ENCODE data around the gene EHF.
A peak's percentile ranks its signal among the peaks of the same experiment; 100 is the strongest.

Gene EHF

DNA sequence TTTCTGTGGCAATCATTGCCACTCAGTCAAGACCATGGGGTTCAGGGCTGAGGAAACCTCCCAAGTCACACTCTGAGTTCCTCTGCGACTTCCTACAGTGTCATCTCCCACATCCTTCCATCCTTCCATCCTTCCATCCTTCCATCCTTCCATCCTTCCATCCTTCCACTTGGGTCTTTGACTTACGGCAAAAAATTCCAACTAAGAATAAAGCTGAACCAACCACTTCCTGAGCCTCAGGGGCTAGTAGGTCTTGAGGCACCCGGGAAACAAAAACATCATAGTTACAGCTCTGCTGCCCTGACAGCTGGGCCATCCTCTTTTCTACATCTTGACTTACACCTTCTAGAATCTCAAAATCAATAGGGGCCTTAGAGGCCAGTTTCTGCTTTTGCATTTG lies 32.1 kb downstream of the EHF start:
- Mint-ChIP-seq H3K4me1 (ENCODE audit: low read depth) (peaks cover 58% of the 10 kb centered on the region), H3K36me3 (ENCODE audit: low read depth) (no peaks in the 10 kb centered on the region), H3K27me3 (peaks cover 62% of the 10 kb centered on the region), H3K27ac (no peak overlapping the region), H3K9me3 (peaks cover 8% of the 10 kb centered on the region), H3K4me3 (no peak overlapping the region)

DNA sequence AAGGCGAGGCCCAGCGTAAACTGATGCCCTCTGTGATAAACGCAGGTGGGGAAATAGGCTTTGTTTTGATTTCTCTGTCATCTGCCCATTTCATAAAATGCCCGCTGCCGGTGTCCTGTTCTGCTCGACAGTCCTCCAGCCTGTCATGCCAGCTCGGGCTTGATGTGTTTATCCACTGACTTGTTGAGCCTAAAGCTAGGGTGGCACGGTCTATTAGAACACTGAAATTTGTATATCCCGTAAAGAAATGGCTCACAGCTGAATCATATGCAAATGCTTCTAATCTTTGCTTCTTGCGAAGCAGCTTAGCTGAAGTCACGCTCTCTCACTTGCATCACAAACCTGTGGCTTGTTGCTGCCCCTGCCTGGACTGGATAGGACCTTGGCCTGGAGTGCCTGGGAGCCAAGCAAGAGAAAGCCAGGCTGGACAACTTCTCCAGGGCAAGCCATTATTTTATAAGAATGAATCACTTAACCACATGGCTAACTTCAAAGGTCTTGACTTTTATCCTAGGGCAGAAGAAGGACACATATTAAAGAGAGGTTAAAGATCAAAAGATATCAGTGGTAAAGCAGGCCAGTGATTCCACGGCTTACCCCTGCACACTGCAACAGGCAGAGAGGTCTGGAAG lies 33.1 kb downstream of the EHF start:
- peaks cover 8% of the 10 kb centered on the region for H3K9me3 Mint-ChIP-seq
- no peaks in the 10 kb centered on the region for H3K36me3 Mint-ChIP-seq (ENCODE audit: low read depth)
- peaks cover 58% of the 10 kb centered on the region for H3K4me1 Mint-ChIP-seq (ENCODE audit: low read depth)
- H3K27me3 Mint-ChIP-seq = peaks cover 70% of the 10 kb centered on the region
- no peak overlapping the region for H3K4me3 Mint-ChIP-seq
- peak overlapping the region; percentile 37 for H3K27ac Mint-ChIP-seq

DNA sequence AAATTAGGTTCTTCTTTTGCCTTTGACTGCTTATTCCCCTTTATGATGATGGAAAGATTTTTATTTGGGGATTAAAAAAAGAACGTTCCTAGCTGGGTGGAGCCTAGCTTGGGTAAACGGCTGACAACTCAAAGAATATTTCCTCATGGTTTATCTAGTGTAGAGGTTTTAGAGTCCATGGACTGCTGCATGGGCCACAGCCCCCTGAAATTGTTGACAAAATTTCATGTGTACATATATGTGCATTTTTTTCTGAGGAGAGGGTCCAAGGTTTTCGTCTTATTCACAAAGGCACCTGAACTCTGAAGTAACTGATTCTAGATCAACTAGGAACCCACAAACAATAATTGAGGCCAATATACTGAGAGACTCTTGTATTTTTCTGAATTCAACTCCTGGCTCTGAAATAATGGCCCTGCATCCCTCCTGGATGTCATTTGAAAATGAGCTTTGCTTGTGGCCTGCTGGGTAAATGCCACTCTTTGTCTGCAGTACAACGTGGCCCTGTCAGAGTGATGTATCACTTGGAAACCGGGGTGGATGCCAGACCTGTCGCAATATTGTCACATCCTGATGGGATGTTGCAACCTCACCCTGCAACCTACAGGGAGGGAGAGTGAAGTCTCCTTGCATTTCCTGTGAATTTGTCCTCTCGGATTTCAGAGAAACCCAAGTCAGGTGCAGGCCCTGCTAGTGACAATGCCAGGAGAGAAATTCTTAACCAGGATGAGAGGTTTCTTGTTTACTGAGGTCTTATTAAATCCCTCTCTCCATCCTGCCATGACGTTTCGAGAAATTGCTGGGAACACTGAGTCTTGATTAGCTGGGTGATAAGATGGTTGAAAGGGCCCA lies 33.8 kb downstream of the EHF start:
- H3K36me3 Mint-ChIP-seq (ENCODE audit: low read depth) = no peaks in the 10 kb centered on the region
- peaks cover 53% of the 10 kb centered on the region for H3K4me1 Mint-ChIP-seq (ENCODE audit: low read depth)
- peaks cover 8% of the 10 kb centered on the region for H3K9me3 Mint-ChIP-seq
- no peak overlapping the region for H3K4me3 Mint-ChIP-seq
- H3K27ac Mint-ChIP-seq = no peak overlapping the region
- peaks cover 69% of the 10 kb centered on the region for H3K27me3 Mint-ChIP-seq

DNA sequence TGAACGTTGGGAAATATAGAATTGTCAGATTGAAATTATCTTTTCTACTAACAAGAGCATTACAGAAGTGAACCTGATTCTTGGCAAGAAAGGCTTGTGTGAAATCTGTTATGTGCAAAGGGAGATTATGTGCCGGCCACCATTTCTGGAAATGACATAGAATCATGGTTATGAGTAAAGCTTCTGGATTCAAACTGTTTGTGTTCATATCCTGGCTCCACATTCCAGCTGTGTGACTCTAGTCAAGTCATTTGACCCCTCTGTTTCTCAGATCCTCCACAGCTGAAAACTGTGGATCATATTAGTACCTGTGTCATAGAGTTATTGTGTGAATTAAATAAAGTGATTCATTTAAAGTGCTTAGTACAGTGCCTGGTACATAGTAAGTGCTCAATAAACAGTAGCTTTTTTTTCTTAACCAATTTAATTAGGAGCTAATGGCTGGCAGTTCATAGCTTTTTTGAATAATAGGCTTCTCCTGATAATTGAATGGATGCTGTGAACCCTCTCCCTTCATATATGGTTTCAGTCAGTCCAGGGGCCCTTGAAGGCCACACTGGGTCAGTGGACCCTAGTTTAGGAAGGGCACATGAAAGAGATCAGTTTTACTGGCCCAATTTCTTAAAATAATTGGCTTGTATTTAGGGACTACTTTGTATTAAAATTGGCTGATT lies 34.6 kb downstream of the EHF start:
- Mint-ChIP-seq H3K36me3 (ENCODE audit: low read depth) (no peaks in the 10 kb centered on the region), H3K4me3 (no peak overlapping the region), H3K9me3 (peaks cover 8% of the 10 kb centered on the region), H3K27me3 (peaks cover 75% of the 10 kb centered on the region), H3K27ac (no peak overlapping the region), H3K4me1 (ENCODE audit: low read depth) (peaks cover 45% of the 10 kb centered on the region)

DNA sequence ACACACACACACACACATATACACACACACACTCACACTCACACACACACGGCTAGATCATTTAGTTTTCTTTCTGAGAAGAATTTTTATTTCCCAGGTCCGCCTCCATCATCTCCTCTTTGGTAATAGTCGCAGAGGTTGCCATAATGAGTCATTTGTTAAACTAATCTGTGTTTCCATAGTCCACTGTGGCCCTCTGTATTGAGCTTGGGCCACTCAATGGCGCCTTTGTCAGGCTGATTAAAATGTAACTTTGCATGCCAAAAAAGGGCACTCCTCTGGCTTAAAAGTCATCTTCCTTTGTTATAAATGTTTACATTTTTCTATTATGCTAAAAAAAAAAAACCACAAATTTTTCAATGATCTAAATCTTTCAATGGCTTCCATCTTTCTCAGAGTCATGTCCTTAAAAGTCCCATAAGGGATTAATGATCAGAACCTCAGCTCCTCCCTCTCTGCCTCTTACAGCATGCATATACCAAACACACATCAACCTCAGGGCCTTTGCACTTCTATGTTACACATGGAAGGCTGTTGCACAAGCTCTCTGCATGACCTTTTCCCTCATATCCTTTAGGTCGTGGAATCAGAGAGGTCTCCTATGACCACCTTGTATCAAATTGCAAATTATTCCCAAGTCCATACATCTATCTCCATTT lies 35.3 kb downstream of the EHF start:
- peaks cover 8% of the 10 kb centered on the region for H3K9me3 Mint-ChIP-seq
- H3K27me3 Mint-ChIP-seq = peaks cover 81% of the 10 kb centered on the region
- no peak overlapping the region for H3K4me3 Mint-ChIP-seq
- no peaks in the 10 kb centered on the region for H3K36me3 Mint-ChIP-seq (ENCODE audit: low read depth)
- peaks cover 38% of the 10 kb centered on the region for H3K4me1 Mint-ChIP-seq (ENCODE audit: low read depth)
- H3K27ac Mint-ChIP-seq = no peak overlapping the region

DNA sequence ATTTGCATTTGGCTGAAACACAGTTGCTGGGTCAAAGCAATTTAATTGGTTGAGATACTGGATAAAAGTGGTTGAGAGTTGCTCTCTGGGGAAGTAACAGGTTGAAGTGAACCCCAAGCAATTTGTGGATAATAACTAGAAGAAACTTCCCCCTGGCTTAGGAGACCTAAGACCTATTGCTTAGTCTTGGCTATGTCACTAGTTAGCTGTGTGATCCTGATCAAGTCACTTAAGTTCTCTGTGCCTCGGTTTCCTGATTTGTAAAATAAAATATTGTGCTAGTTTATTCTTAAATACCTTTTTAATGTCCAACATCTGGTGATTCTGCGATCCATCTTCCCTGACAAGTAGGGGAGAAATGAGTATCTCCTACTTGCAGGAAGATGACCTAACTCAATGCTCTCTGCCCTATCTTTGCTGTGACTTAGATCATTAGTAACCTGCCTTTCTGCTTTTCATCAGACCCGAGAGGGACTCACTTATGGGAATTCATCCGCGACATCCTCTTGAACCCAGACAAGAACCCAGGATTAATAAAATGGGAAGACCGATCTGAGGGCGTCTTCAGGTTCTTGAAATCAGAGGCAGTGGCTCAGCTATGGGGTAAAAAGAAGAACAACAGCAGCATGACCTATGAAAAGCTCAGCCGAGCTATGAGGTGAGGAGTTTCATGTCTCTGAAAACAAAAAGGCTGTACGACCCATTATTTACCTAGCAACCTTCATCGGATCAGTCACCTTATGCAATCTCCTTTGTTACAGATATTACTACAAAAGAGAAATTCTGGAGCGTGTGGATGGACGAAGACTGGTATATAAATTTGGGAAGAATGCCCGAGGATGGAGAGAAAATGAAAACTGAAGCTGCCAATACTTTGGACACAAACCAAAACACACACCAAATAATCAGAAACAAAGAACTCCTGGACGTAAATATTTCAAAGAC lies 37.5 kb downstream of the EHF start:
- Mint-ChIP-seq H3K27ac (no peak overlapping the region), H3K4me3 (no peak overlapping the region), H3K9me3 (peaks cover 8% of the 10 kb centered on the region), H3K4me1 (ENCODE audit: low read depth) (peaks cover 17% of the 10 kb centered on the region), H3K27me3 (peaks cover 82% of the 10 kb centered on the region), H3K36me3 (ENCODE audit: low read depth) (no peaks in the 10 kb centered on the region)

DNA sequence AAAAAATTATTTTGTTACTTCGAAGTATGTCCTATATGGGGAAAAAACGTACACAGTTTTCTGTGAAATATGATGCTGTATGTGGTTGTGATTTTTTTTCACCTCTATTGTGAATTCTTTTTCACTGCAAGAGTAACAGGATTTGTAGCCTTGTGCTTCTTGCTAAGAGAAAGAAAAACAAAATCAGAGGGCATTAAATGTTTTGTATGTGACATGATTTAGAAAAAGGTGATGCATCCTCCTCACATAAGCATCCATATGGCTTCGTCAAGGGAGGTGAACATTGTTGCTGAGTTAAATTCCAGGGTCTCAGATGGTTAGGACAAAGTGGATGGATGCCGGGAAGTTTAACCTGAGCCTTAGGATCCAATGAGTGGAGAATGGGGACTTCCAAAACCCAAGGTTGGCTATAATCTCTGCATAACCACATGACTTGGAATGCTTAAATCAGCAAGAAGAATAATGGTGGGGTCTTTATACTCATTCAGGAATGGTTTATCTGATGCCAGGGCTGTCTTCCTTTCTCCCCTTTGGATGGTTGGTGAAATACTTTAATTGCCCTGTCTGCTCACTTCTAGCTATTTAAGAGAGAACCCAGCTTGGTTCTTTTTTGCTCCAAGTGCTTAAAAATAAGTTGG lies 38.3 kb downstream of the EHF start:
- Mint-ChIP-seq H3K36me3 (ENCODE audit: low read depth) (no peaks in the 10 kb centered on the region), H3K27ac (no peak overlapping the region), H3K9me3 (peaks cover 8% of the 10 kb centered on the region), H3K4me3 (no peak overlapping the region), H3K4me1 (ENCODE audit: low read depth) (peaks cover 8% of the 10 kb centered on the region), H3K27me3 (peaks cover 83% of the 10 kb centered on the region)

DNA sequence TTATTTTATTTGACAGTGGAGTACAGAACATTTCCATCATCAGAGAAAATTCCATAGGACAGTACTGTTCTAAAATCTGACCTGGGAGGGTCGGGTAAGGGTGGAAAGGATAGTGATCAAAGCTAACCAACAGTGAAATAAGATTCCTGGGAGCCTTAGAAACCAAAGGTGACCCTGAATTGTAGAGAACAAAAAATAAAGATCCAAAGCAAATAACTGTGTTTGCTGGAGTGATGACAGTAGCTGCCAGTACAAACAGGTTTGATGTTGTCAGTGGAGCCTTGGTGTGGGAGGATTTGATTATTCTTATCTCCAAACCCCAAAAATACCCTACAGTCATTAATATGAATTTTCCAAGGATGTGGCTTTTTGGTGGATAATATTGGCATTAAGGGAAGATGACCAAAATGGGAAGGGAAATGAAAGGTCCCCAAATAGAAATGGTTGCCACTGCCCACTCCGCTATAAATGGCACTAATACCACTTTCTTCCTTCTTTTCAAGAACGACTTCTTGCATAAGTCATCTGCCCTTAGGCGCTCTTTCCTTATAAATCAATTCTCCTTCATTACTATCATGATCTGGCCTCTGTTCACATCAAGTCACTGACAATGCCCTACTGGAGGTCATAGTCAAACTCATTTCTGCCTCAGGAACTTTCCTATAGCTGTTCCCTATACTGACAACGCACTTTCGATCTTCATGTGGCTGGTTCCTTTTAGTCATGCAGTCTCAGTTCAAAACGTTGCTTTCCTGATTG lies 44.4 kb downstream of the EHF start:
- Mint-ChIP-seq H3K4me3 (no peak overlapping the region), H3K4me1 (ENCODE audit: low read depth) (no peaks in the 10 kb centered on the region), H3K27ac (no peak overlapping the region), H3K27me3 (peaks cover 73% of the 10 kb centered on the region), H3K9me3 (no peaks in the 10 kb centered on the region), H3K36me3 (ENCODE audit: low read depth) (no peaks in the 10 kb centered on the region)

DNA sequence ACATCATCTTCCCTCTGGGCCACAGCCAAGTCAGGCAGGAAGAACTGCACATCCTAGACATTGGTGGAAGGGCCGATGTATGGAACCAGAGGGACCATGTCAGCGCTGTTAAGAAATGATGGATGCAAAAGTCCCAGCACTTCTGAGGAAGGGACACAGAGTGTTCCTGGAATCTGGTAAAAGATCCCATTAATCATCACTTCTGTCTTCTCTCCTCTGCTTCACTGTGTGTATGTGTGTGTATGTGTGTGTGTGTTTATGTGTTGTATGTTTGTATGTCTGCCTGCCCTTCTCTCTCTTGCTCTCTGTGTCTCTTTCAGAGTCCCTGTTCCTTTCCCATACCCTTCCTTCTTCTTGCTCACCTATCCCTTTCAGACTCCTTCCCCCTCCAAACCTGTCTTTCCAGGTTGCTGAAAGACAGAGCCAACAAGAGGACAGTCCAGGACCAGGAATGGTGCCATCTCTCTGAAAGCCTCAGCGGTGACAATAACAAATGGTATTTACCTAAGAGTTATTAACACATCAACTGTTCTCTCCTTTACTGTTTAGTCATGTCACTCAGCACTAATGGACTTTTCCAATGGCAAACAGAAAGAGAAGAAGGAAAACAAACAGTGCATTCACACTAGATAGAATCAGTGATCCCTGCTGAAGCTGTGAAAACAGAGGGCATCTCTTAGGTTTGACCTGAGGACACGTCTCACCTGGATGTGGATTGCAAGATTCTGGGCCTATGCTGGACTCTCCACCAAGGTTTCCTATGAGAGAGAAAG lies 47.1 kb downstream of the EHF start:
- Mint-ChIP-seq H3K27ac (no peak overlapping the region), H3K9me3 (no peaks in the 10 kb centered on the region), H3K4me1 (ENCODE audit: low read depth) (no peaks in the 10 kb centered on the region), H3K4me3 (no peak overlapping the region), H3K27me3 (peaks cover 57% of the 10 kb centered on the region), H3K36me3 (ENCODE audit: low read depth) (no peaks in the 10 kb centered on the region)

DNA sequence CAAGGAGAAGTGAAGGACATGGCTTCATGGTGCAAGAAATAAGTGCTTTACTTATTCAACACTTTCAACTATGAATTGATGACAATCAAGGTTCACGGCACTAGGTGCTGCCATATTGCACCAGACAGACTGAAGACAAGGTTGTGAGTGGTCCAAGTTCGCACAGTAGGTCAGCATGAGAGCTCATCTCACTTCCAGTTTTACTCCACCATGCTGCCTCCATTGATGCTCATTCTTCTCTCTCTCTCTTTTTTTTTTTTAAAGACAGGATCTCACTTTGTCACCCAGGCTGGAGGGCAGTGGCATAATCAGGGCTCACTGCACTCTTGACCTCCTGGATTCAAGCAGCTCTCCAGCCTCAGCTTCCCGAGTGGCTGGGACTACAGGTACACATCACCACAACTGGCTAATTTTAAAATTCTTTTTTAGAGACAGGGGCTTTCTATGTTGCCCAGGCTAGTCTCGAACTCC lies 47.7 kb downstream of the EHF start:
- H3K36me3 Mint-ChIP-seq (ENCODE audit: low read depth) = no peaks in the 10 kb centered on the region
- H3K4me1 Mint-ChIP-seq (ENCODE audit: low read depth) = no peaks in the 10 kb centered on the region
- H3K27me3 Mint-ChIP-seq = peaks cover 52% of the 10 kb centered on the region

DNA sequence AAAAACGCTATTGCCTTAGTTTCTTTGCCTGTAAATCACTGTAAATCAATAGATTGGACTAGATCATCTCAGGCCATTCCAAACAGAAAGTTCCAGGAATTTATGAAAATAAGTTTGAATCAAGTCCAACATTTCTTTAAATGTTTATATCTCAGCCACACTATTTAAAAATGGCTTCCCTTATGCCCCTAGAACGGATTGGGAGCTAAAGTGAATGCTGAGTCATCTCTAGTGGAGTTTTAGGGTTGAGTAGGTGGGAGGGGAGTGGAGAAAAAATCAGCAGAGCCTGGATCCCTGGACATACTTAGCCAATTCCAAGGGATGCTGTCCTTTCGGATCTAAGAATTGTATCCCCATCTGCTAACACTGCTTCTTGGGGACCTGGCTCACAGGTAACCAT lies 48.6 kb downstream of the EHF start:
- no peak overlapping the region for H3K4me3 Mint-ChIP-seq
- H3K27me3 Mint-ChIP-seq = peaks cover 51% of the 10 kb centered on the region
- no peak overlapping the region for H3K27ac Mint-ChIP-seq
- H3K9me3 Mint-ChIP-seq = peaks cover 4% of the 10 kb centered on the region
- no peaks in the 10 kb centered on the region for H3K36me3 Mint-ChIP-seq (ENCODE audit: low read depth)
- no peaks in the 10 kb centered on the region for H3K4me1 Mint-ChIP-seq (ENCODE audit: low read depth)

More for the DNA sequence above, 47.7 kb downstream of the EHF start:
- H3K9me3 Mint-ChIP-seq = no peaks in the 10 kb centered on the region
- H3K27ac Mint-ChIP-seq = no peak overlapping the region
- H3K4me3 Mint-ChIP-seq = no peak overlapping the region

DNA sequence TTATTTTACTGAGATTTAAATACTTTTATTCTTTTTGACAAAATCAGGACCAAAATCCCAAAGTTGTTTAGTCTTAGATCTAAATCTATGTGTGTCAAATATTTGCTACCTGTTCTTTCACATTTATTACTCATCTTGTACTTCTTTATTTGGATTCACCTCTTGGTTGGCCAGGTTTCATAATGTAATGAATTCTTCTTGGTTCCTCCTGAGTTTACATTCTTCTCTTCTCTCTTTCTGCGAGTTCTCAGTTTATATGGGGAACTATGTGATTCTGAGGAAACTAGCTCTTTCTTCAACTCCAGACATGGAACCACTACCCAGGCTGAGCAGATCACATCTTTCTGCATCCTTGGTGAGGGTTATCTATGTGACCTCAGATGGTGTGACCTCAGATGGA lies 50.2 kb downstream of the EHF start:
- Mint-ChIP-seq H3K27ac (no peak overlapping the region), H3K27me3 (peaks cover 55% of the 10 kb centered on the region), H3K4me1 (ENCODE audit: low read depth) (no peaks in the 10 kb centered on the region), H3K36me3 (ENCODE audit: low read depth) (no peaks in the 10 kb centered on the region), H3K4me3 (no peak overlapping the region), H3K9me3 (peaks cover 5% of the 10 kb centered on the region)
